HAP-1 (cell line): ENCODE results near the gene ZNF687.

Experiments used
- DNase-seq, 2 experiments: peaks; one replicate each; pipeline ENCODE4 v3.0.0-alpha.2; 2016 to 2020; ENCODE audit warnings: low spot score in 2 of 2
- H3K27me3 ChIP-seq: fragments of 250-450 bp; sonication (Bioruptor Pico); 2 replicates; pipeline ENCODE4 v1.5.1; 2020; ENCODE audit warnings: low read depth, mild to moderate bottlenecking, moderate library complexity
- H3K36me3 ChIP-seq: fragments of 250-450 bp; sonication (Bioruptor Pico); replicated peaks from 2 replicates; pipeline ENCODE4 v1.5.1; 2020; ENCODE audit warnings: mild to moderate bottlenecking
- H3K4me1 ChIP-seq: fragments of 250-450 bp; sonication (Bioruptor Pico); 2 replicates; pipeline ENCODE4 v1.5.1; 2020; ENCODE audit warnings: mild to moderate bottlenecking
- H3K4me3 ChIP-seq: fragments of 250-450 bp; sonication (Bioruptor Pico); 2 replicates; pipeline ENCODE4 v1.5.1; 2020; ENCODE audit warnings: mild to moderate bottlenecking, moderate library complexity
- H3K9me3 ChIP-seq: fragments of 250-450 bp; sonication (Bioruptor Pico); 2 replicates; pipeline ENCODE4 v1.5.1; 2020; ENCODE audit warnings: mild to moderate bottlenecking, moderate library complexity
- in situ Hi-C: fragments of 300-500 bp; cut with MboI; formaldehyde crosslinking; loops from 3 replicates; pipeline ENCODE4 v1.14.3; 2020; ENCODE audit warnings: low sequenced_read_pairs, inconsistent platforms, mixed read lengths

Gene ZNF687

GRCh38 chr1:151281969-151282882 lies at the start of gene ZNF687:
ZNF687 (plus strand) TSS chr1:151282299; CDS start chr1:151286292, 3,993 bp downstream.
- H3K4me3 ChIP-seq, result peak within 1 kb of the TSS; percentile 93
- H3K36me3 ChIP-seq, result peaks cover 19% of the 10 kb centered on the region
- DNase-seq, result peak; percentile 99 to 100
- H3K4me1 ChIP-seq, result peaks cover 8% of the 10 kb centered on the region
- no peaks in the 10 kb centered on the region for H3K27me3 ChIP-seq
- in situ Hi-C loops, result no loop called here
- no peaks in the 10 kb centered on the region for H3K9me3 ChIP-seq

GRCh38 chr1:151235235-151235634 lies 46.9 kb upstream of the ZNF687 start:
- in situ Hi-C loops, result no loop called here

GRCh38 chr1:151237678-151238466 lies 44.2 kb upstream of the ZNF687 start:
- Histone ChIP-seq H3K4me3 (no peak overlapping the region), H3K9me3 (no peaks in the 10 kb centered on the region), H3K4me1 (peaks cover 4% of the 10 kb centered on the region), H3K36me3 (peaks cover 95% of the 10 kb centered on the region), H3K27me3 (no peaks in the 10 kb centered on the region)
- in situ Hi-C loops, result no loop called here
- DNase-seq, result no peak

More at GRCh38 chr1:151235235-151235634, 46.9 kb upstream of the ZNF687 start:
- DNase-seq, result no peak
- H3K4me1 ChIP-seq, result no peaks in the 10 kb centered on the region
- no peaks in the 10 kb centered on the region for H3K9me3 ChIP-seq
- H3K4me3 ChIP-seq, result no peak overlapping the region
- no peaks in the 10 kb centered on the region for H3K27me3 ChIP-seq
- H3K36me3 ChIP-seq, result peaks cover 95% of the 10 kb centered on the region

GRCh38 chr1:151238467-151238739 lies 43.7 kb upstream of the ZNF687 start:
- Histone ChIP-seq H3K27me3 (no peaks in the 10 kb centered on the region), H3K4me3 (no peak overlapping the region), H3K4me1 (peaks cover 10% of the 10 kb centered on the region), H3K9me3 (no peaks in the 10 kb centered on the region), H3K36me3 (peaks cover 95% of the 10 kb centered on the region)
- no peak for DNase-seq
- in situ Hi-C loops, result no loop called here

- in situ Hi-C loops, result no loop called here
- Histone ChIP-seq H3K9me3 (no peaks in the 10 kb centered on the region), H3K36me3 (peaks cover 97% of the 10 kb centered on the region), H3K4me3 (no peak overlapping the region), H3K4me1 (peaks cover 17% of the 10 kb centered on the region), H3K27me3 (no peaks in the 10 kb centered on the region)
- no peak for DNase-seq
These were observed 39.7 kb upstream of the ZNF687 start for GRCh38 chr1:151242442-151242841.

GRCh38 chr1:151243683-151244216 lies 38.3 kb upstream of the ZNF687 start:
- no peaks in the 10 kb centered on the region for H3K9me3 ChIP-seq
- no peaks in the 10 kb centered on the region for H3K27me3 ChIP-seq
- in situ Hi-C loops, result no loop called here
- peaks cover 97% of the 10 kb centered on the region for H3K36me3 ChIP-seq
- peaks cover 17% of the 10 kb centered on the region for H3K4me1 ChIP-seq
- no peak overlapping the region for H3K4me3 ChIP-seq
- DNase-seq, result peak; percentile 49 to 84

- peaks cover 76% of the 10 kb centered on the region for H3K36me3 ChIP-seq
- no peaks in the 10 kb centered on the region for H3K27me3 ChIP-seq
- no peak for DNase-seq
- peaks cover 17% of the 10 kb centered on the region for H3K4me1 ChIP-seq
- H3K4me3 ChIP-seq, result no peak overlapping the region
- no peaks in the 10 kb centered on the region for H3K9me3 ChIP-seq
- in situ Hi-C loops, result no loop called here
These were observed 35.3 kb upstream of the ZNF687 start for GRCh38 chr1:151246786-151247185.

- Histone ChIP-seq H3K4me3 (no peak overlapping the region), H3K4me1 (peaks cover 4% of the 10 kb centered on the region), H3K27me3 (no peaks in the 10 kb centered on the region), H3K36me3 (peaks cover 27% of the 10 kb centered on the region), H3K9me3 (no peaks in the 10 kb centered on the region)
- peak; percentile 77 to 96 for DNase-seq
- in situ Hi-C loops, result no loop called here
These were observed 30.2 kb upstream of the ZNF687 start for GRCh38 chr1:151251656-151252470.

GRCh38 chr1:151254217-151255213 lies 27.6 kb upstream of the ZNF687 start, which contains the start of gene PSMD4:
PSMD4 (plus strand) TSS chr1:151254734; CDS start chr1:151254783, 49 bp downstream.
- H3K4me1 ChIP-seq, result peaks cover 4% of the 10 kb centered on the region
- no peaks in the 10 kb centered on the region for H3K9me3 ChIP-seq
- peaks cover 8% of the 10 kb centered on the region for H3K36me3 ChIP-seq
- no peaks in the 10 kb centered on the region for H3K27me3 ChIP-seq
- in situ Hi-C loops, result no loop called here
- peak within 1 kb of the TSS; percentile 92 for H3K4me3 ChIP-seq
- DNase-seq, result peak; percentile 94 to 96

GRCh38 chr1:151255381-151255780 lies 26.7 kb upstream of the ZNF687 start:
- peak overlapping the region; percentile 92 for H3K4me3 ChIP-seq
- H3K9me3 ChIP-seq, result no peaks in the 10 kb centered on the region
- peaks cover 4% of the 10 kb centered on the region for H3K4me1 ChIP-seq
- no peak for DNase-seq
- peaks cover 3% of the 10 kb centered on the region; the same call in 1 of the 2 replicates for H3K36me3 ChIP-seq
- in situ Hi-C loops, result no loop called here
- no peaks in the 10 kb centered on the region for H3K27me3 ChIP-seq

GRCh38 chr1:151259351-151259750 lies 22.7 kb upstream of the ZNF687 start:
- Histone ChIP-seq H3K4me1 (peaks cover under 1% of the 10 kb centered on the region), H3K4me3 (no peak overlapping the region), H3K9me3 (no peaks in the 10 kb centered on the region), H3K36me3 (peaks cover 30% of the 10 kb centered on the region), H3K27me3 (no peaks in the 10 kb centered on the region)
- no peak for DNase-seq
- in situ Hi-C loops, result no loop called here

GRCh38 chr1:151265446-151266236 lies 16.5 kb upstream of the ZNF687 start:
- Histone ChIP-seq H3K9me3 (no peaks in the 10 kb centered on the region), H3K27me3 (no peaks in the 10 kb centered on the region), H3K4me1 (no peaks in the 10 kb centered on the region), H3K4me3 (no peak overlapping the region), H3K36me3 (peaks cover 70% of the 10 kb centered on the region)
- no peak for DNase-seq
- in situ Hi-C loops, result no loop called here
